CD14-positive monocyte (primary cell): ENCODE results near the gene SSPN. TPM values are rescaled to one million over a fixed set of nuclear protein-coding genes. Genes with fewer than 3 reads are reported as not detected.

Experiments used
- DNase-seq, 3 donors: peaks; one replicate each; pipeline ENCODE4 v3.0.0-alpha.2; 2011 to 2022
- H2AFZ ChIP-seq: 2 replicates; pipeline ENCODE4 v1.6.0; 2012; ENCODE audit warnings: mild to moderate bottlenecking, low read depth, low read length, inconsistent platforms; ENCODE audit not compliant: insufficient read depth, poor library complexity, severe bottlenecking
- H3K27ac ChIP-seq, 2 donors: 1 replicate in 1 of 2; 2 replicates in 1 of 2; pipeline ENCODE4 v1.5.1; 2012 to 2013; ENCODE audit warnings: low read length in 2 of 2, control low read depth in 1 of 2, inconsistent platforms in 1 of 2, low read depth in 1 of 2, mild to moderate bottlenecking in 1 of 2
- H3K27me3 ChIP-seq, 2 donors: one replicate each; pipeline versions ENCODE4 v1.6.0 to v1.6.1; 2011 to 2013; ENCODE audit warnings: low read length in 2 of 2; ENCODE audit not compliant: control insufficient read depth in 2 of 2, insufficient read depth in 2 of 2
- H3K36me3 ChIP-seq, 2 donors: replicated peaks in 1 of 2; 1 replicate in 1 of 2; 2 replicates in 1 of 2; pipeline versions ENCODE4 v1.5.1 to v1.6.1; 2012 to 2013; ENCODE audit warnings: low read length in 2 of 2, control low read depth in 1 of 2, inconsistent platforms in 1 of 2, mild to moderate bottlenecking in 1 of 2; ENCODE audit not compliant: insufficient read depth in 2 of 2, control insufficient read depth in 1 of 2
- H3K4me1 ChIP-seq, 2 donors: 1 replicate in 1 of 2; 2 replicates in 1 of 2; pipeline versions ENCODE4 v1.5.1 to v1.6.1; 2012 to 2013; ENCODE audit warnings: low read length in 2 of 2, control low read depth in 1 of 2, inconsistent platforms in 1 of 2, mild to moderate bottlenecking in 1 of 2, moderate library complexity in 1 of 2; ENCODE audit not compliant: insufficient read depth in 2 of 2, control insufficient read depth in 1 of 2
- H3K4me2 ChIP-seq: replicated peaks from 2 replicates; pipeline ENCODE3; 2012; ENCODE audit warnings: low read length, moderate library complexity, mild to moderate bottlenecking; ENCODE audit not compliant: poor library complexity, severe bottlenecking; ENCODE audit errors: extremely low read depth
- H3K4me3 ChIP-seq, 3 experiments: fragments of 200-600 bp in 1 of 3; sonication (generic) in 1 of 3; replicated peaks in 1 of 3; 1 replicate in 2 of 3; 2 replicates in 1 of 3; pipeline ENCODE4 v1.5.1; 2011 to 2013; ENCODE audit warnings: low read length in 3 of 3, mild to moderate bottlenecking in 3 of 3, control low read depth in 2 of 3, low read depth in 2 of 3, inconsistent platforms in 1 of 3, moderate library complexity in 1 of 3
- H3K79me2 ChIP-seq: 2 replicates; pipeline ENCODE4 v1.6.0; 2012; ENCODE audit warnings: mild to moderate bottlenecking, control low read depth, inconsistent platforms, low read length, moderate library complexity; ENCODE audit not compliant: insufficient read depth
- H3K9ac ChIP-seq: 2 replicates; pipeline ENCODE4 v1.6.0; 2017; ENCODE audit warnings: low read length, mild to moderate bottlenecking; ENCODE audit not compliant: insufficient read depth, poor library complexity, severe bottlenecking
- H3K9me3 ChIP-seq, 2 donors: replicated peaks in 1 of 2; 1 replicate in 1 of 2; 2 replicates in 1 of 2; pipeline versions ENCODE4 v1.5.1 to v1.6.1; 2012 to 2013; ENCODE audit warnings: low read length in 2 of 2, control low read depth in 1 of 2; ENCODE audit not compliant: control insufficient read depth in 1 of 2, insufficient read depth in 1 of 2
- H4K20me1 ChIP-seq: 2 replicates; pipeline ENCODE4 v1.6.0; 2012; ENCODE audit warnings: mild to moderate bottlenecking, low read length, control low read depth, moderate library complexity; ENCODE audit not compliant: insufficient read depth
- H3K27ac Mint-ChIP-seq, 7 donors: one replicate each; pipeline ENCODE4 v1.8.0; 2020; ENCODE audit warnings: mild to moderate bottlenecking in 7 of 7, mixed read lengths in 7 of 7, moderate library complexity in 6 of 7, inconsistent platforms in 2 of 7
- H3K27me3 Mint-ChIP-seq, 3 donors: one replicate each; pipeline ENCODE4 v1.8.0; 2021 to 2022; ENCODE audit warnings: low read depth in 3 of 3, mild to moderate bottlenecking in 3 of 3, mixed read lengths in 3 of 3, moderate library complexity in 3 of 3, inconsistent platforms in 1 of 3
- H3K36me3 Mint-ChIP-seq, 2 donors: one replicate each; pipeline ENCODE4 v1.8.0; 2020; ENCODE audit warnings: mixed read lengths in 2 of 2, inconsistent platforms in 1 of 2, mild to moderate bottlenecking in 1 of 2
- H3K4me1 Mint-ChIP-seq: one replicate; pipeline ENCODE4 v1.8.0; 2020; ENCODE audit warnings: mild to moderate bottlenecking, mixed read lengths
- H3K4me3 Mint-ChIP-seq, 2 donors: one replicate each; pipeline ENCODE4 v1.8.0; 2020; ENCODE audit warnings: mild to moderate bottlenecking in 2 of 2, mixed read lengths in 2 of 2, moderate library complexity in 1 of 2
- H3K9me3 Mint-ChIP-seq, 7 donors: one replicate each; pipeline ENCODE4 v1.8.0; 2020 to 2022; ENCODE audit warnings: mixed read lengths in 7 of 7, mild to moderate bottlenecking in 6 of 7, moderate library complexity in 6 of 7, inconsistent platforms in 2 of 7
- WGBS: methylation state at CpG from one replicate; pipeline ENCODE4 v1.1.5; 2013; ENCODE audit warnings: missing lambda C conversion rate; ENCODE audit not compliant: insufficient coverage; 5-methylcytosine and 5-hydroxymethylcytosine counted together
- intact Hi-C, 2 donors: fragments of 100-400 bp; cut with micrococcal nuclease; formaldehyde crosslinking; loops; one replicate each; pipeline versions ENCODE4 v1.15.0 to v1.15.1; 2023
- polyA plus RNA-seq, 3 donors: library from polyadenylated mRNA; depleted of rRNA in 1 of 3; unstranded in 2 of 3; stranded (reverse) in 1 of 3; fragments of 300-500 nt in 2 of 3; fragments of >200 nt in 1 of 3; fragmentation: Illumina TruSeq in 2 of 3; gene quantifications; 1 replicate in 2 of 3; 2 replicates in 1 of 3; pipeline ENCODE4 v1.2.3, GENCODE V29; 2012 to 2021
- TF ChIP-seq, protein P1 (sequence below): fragments of 200-600 bp; IDR thresholded peaks from one replicate; pipeline ENCODE4 v1.8.0; 2022; ENCODE audit warnings: antibody characterized with exemption, mild to moderate bottlenecking

Gene SSPN
- polyA plus RNA-seq, 3 donors: 0.15 TPM; not detected in 2

GRCh38 chr12:26158078-26158764 is 37.2 kb upstream of the SSPN start:
- no peaks in the 10 kb centered on the region for H3K79me2 ChIP-seq
- no peaks in the 10 kb centered on the region for H3K27me3 ChIP-seq
- no peak overlapping the region for H3K9ac ChIP-seq
- Mint-ChIP-seq H3K27me3 (peaks cover 2% of the 10 kb centered on the region in 3 donors), H3K4me3 (no peak overlapping the region), H3K36me3 (no peaks in the 10 kb centered on the region), H3K27ac (no peak overlapping the region), H3K9me3 (no peaks in the 10 kb centered on the region), H3K4me1 (peaks cover 2% of the 10 kb centered on the region)
- WGBS: 49% methylated on average over 2 of the region's 3 CpGs
- no peaks in the 10 kb centered on the region for H3K9me3 ChIP-seq
- TF ChIP-seq, protein P1, sequence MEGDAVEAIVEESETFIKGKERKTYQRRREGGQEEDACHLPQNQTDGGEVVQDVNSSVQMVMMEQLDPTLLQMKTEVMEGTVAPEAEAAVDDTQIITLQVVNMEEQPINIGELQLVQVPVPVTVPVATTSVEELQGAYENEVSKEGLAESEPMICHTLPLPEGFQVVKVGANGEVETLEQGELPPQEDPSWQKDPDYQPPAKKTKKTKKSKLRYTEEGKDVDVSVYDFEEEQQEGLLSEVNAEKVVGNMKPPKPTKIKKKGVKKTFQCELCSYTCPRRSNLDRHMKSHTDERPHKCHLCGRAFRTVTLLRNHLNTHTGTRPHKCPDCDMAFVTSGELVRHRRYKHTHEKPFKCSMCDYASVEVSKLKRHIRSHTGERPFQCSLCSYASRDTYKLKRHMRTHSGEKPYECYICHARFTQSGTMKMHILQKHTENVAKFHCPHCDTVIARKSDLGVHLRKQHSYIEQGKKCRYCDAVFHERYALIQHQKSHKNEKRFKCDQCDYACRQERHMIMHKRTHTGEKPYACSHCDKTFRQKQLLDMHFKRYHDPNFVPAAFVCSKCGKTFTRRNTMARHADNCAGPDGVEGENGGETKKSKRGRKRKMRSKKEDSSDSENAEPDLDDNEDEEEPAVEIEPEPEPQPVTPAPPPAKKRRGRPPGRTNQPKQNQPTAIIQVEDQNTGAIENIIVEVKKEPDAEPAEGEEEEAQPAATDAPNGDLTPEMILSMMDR: no peak
- no peaks in the 10 kb centered on the region for H4K20me1 ChIP-seq
- H3K4me1 ChIP-seq: no peaks in the 10 kb centered on the region
- H2AFZ ChIP-seq: no peak overlapping the region
- no peaks in the 10 kb centered on the region for H3K36me3 ChIP-seq
- H3K4me2 ChIP-seq: no peak overlapping the region
- DNase-seq: no peak
- H3K4me3 ChIP-seq: no peak overlapping the region
- intact Hi-C loops: no loop called here
- no peak overlapping the region for H3K27ac ChIP-seq

GRCh38 chr12:26162174-26162573 is 33.2 kb upstream of the SSPN start:
- H3K4me3 ChIP-seq: no peak overlapping the region
- no peaks in the 10 kb centered on the region for H3K36me3 ChIP-seq
- intact Hi-C loops: no loop called here
- H4K20me1 ChIP-seq: no peaks in the 10 kb centered on the region
- H3K27me3 ChIP-seq: no peaks in the 10 kb centered on the region
- no peaks in the 10 kb centered on the region for H3K9me3 ChIP-seq
- H3K79me2 ChIP-seq: no peaks in the 10 kb centered on the region
- 100% methylated on average over 1 of the region's 1 CpG for WGBS
- Mint-ChIP-seq H3K27me3 (peaks cover 2 to 4% (median 2%) of the 10 kb centered on the region in 3 donors), H3K36me3 (no peaks in the 10 kb centered on the region), H3K9me3 (no peaks in the 10 kb centered on the region), H3K27ac (no peak overlapping the region), H3K4me1 (no peaks in the 10 kb centered on the region), H3K4me3 (no peak overlapping the region)
- no peak overlapping the region for H3K27ac ChIP-seq
- H2AFZ ChIP-seq: no peak overlapping the region
- DNase-seq: no peak
- H3K4me1 ChIP-seq: no peaks in the 10 kb centered on the region
- TF ChIP-seq, protein P1: no peak
- no peak overlapping the region for H3K4me2 ChIP-seq
- H3K9ac ChIP-seq: no peak overlapping the region
